Gastrocnemius medialis (tissue), 4 donors: Measurements from ENCODE around the gene C12orf42. TPM values are rescaled to one million over a fixed set of nuclear protein-coding genes. Genes with fewer than 3 reads are reported as not detected.

Experiments
- ATAC-seq, 2 donors: fragments of 150-250 bp; one replicate each; pipeline ENCODE4 v1.9.1; 2016
- DNase-seq, 2 donors: peaks; one replicate each; pipeline ENCODE4 v3.0.0-alpha.2; 2019
- H3K27ac ChIP-seq, 4 donors: fragments of 200-600 bp; sonication (generic); 1 replicate in 1 of 4; 2 replicates in 3 of 4; pipeline ENCODE4 v1.5.1; 2016 to 2018; ENCODE audit warnings: mild to moderate bottlenecking in 2 of 4, moderate library complexity in 1 of 4
- H3K27me3 ChIP-seq, 3 donors: fragments of 200-600 bp; sonication (generic) in 2 of 3; 1 replicate in 1 of 3; 2 replicates in 2 of 3; pipeline versions ENCODE4 v1.5.1 to v1.6.0; 2016 to 2019; ENCODE audit warnings: mild to moderate bottlenecking in 1 of 3, moderate library complexity in 1 of 3
- H3K36me3 ChIP-seq, 2 donors: fragments of 200-600 bp; sonication (generic) in 1 of 2; one replicate each; pipeline ENCODE4 v1.5.1; 2017 to 2018
- H3K4me1 ChIP-seq, 2 donors: fragments of 200-600 bp; sonication (generic) in 1 of 2; one replicate each; pipeline ENCODE4 v1.5.1; 2016 to 2017; ENCODE audit warnings: mild to moderate bottlenecking in 2 of 2
- H3K4me3 ChIP-seq, 4 donors: fragments of 200-600 bp; sonication (generic) in 3 of 4; 1 replicate in 1 of 4; 2 replicates in 3 of 4; pipeline ENCODE4 v1.5.1; 2016 to 2019; ENCODE audit warnings: mild to moderate bottlenecking in 2 of 4
- H3K9me3 ChIP-seq, 3 donors: fragments of 200-600 bp; sonication (generic) in 2 of 3; 1 replicate in 1 of 3; 2 replicates in 2 of 3; pipeline ENCODE4 v1.5.1; 2016 to 2019
- CTCF ChIP-seq, 5 experiments: fragments of 450-650 bp in 3 of 5; fragments of 200-600 bp in 2 of 5; sonication (generic) in 2 of 5; IDR thresholded peaks in 4 of 5; conservative IDR thresholded peaks in 1 of 5; 1 replicate in 4 of 5; 2 replicates in 1 of 5; pipeline ENCODE4 v1.5.1; 2016 to 2019; ENCODE audit warnings: antibody characterized with exemption in 5 of 5, mild to moderate bottlenecking in 3 of 5, moderate library complexity in 3 of 5
- POLR2A ChIP-seq, 2 donors: fragments of 450-650 bp; IDR thresholded peaks; one replicate each; pipeline ENCODE4 v1.6.1; 2017; ENCODE audit warnings: antibody characterized with exemption in 2 of 2, mild to moderate bottlenecking in 2 of 2, moderate library complexity in 2 of 2
- in situ Hi-C, 4 donors: fragments of 200-750 bp; cut with MboI; loops; one replicate each; pipeline versions ENCODE4 v1.15.0 to v1.8.0; 2017; ENCODE audit warnings: low sequenced_read_pairs in 4 of 4
- intact Hi-C: fragments of 100-400 bp; cut with DNase I; formaldehyde crosslinking; loops from one replicate; pipeline ENCODE4 v1.15.1; 2023; ENCODE audit warnings: low total_unique reads
- total RNA-seq, 4 donors: library from RNA; depleted of rRNA; stranded (reverse); fragments of >200 nt; gene quantifications; one replicate each; pipeline versions ENCODE4 v1.1.0 to v1.2.3, GENCODE V29; 2016

C12orf42 gene
- total RNA-seq, 4 donors from 2014 or later, result not detected

GRCh38 chr12:103423516-103423910, 72.3 kb downstream of the C12orf42 start:
- intact Hi-C loops (no loop called here), in situ Hi-C loops (no loop called here)
- TF ChIP-seq CTCF (IDR thresholded peaks at IDR 0.05 in 4 of 5, conservative IDR thresholded peaks at IDR 0.05 in 1 of 5), result no peak
- no peak for TF ChIP-seq POLR2A (IDR thresholded peaks at IDR 0.05)

GRCh38 chr12:103422746-103423515, 72.8 kb downstream of the C12orf42 start:
- Histone ChIP-seq H3K27me3 (no peaks in the 10 kb centered on the region), H3K4me3 (no peak overlapping the region), H3K9me3 (no peaks in the 10 kb centered on the region), H3K27ac (no peak overlapping the region), H3K36me3 (no peaks in the 10 kb centered on the region), H3K4me1 (no peaks in the 10 kb centered on the region)
- DNase-seq (no peak), ATAC-seq (no peak)
- in situ Hi-C loops (no loop called here), intact Hi-C loops (no loop called here)
- no peak for TF ChIP-seq POLR2A (IDR thresholded peaks at IDR 0.05)
- no peak for TF ChIP-seq CTCF (IDR thresholded peaks at IDR 0.05 in 4 of 5, conservative IDR thresholded peaks at IDR 0.05 in 1 of 5)

More at GRCh38 chr12:103423516-103423910, 72.3 kb downstream of the C12orf42 start:
- H3K27me3 ChIP-seq, result no peaks in the 10 kb centered on the region
- H3K36me3 ChIP-seq, result no peaks in the 10 kb centered on the region
- H3K27ac ChIP-seq, result no peak overlapping the region
- no peak overlapping the region for H3K4me3 ChIP-seq
- no peaks in the 10 kb centered on the region for H3K4me1 ChIP-seq
- no peak for DNase-seq
- no peak for ATAC-seq
- H3K9me3 ChIP-seq, result no peaks in the 10 kb centered on the region

- no peaks in the 10 kb centered on the region for H3K36me3 ChIP-seq
- TF ChIP-seq POLR2A (IDR thresholded peaks at IDR 0.05), result no peak
- TF ChIP-seq CTCF (IDR thresholded peaks at IDR 0.05 in 4 of 5, conservative IDR thresholded peaks at IDR 0.05 in 1 of 5), result no peak
- no peak overlapping the region for H3K4me3 ChIP-seq
- no peaks in the 10 kb centered on the region for H3K9me3 ChIP-seq
- in situ Hi-C loops (no loop called here), intact Hi-C loops (no loop called here)
- ATAC-seq (no peak), DNase-seq (no peak)
- no peaks in the 10 kb centered on the region for H3K27me3 ChIP-seq
- H3K27ac ChIP-seq, result no peak overlapping the region
- no peaks in the 10 kb centered on the region for H3K4me1 ChIP-seq
Measured at GRCh38 chr12:103422328-103422727, 73.4 kb downstream of the C12orf42 start.

- H3K36me3 ChIP-seq, result no peaks in the 10 kb centered on the region
- no peak overlapping the region for H3K4me3 ChIP-seq
- in situ Hi-C loops, result no loop called here
- no peak overlapping the region for H3K27ac ChIP-seq
- no peak for TF ChIP-seq CTCF (IDR thresholded peaks at IDR 0.05 in 4 of 5, conservative IDR thresholded peaks at IDR 0.05 in 1 of 5)
- TF ChIP-seq POLR2A (IDR thresholded peaks at IDR 0.05), result no peak
- DNase-seq, result no peak
- H3K9me3 ChIP-seq, result no peaks in the 10 kb centered on the region
- no peak for ATAC-seq
- intact Hi-C loops, result no loop called here
- no peaks in the 10 kb centered on the region for H3K27me3 ChIP-seq
- no peaks in the 10 kb centered on the region for H3K4me1 ChIP-seq
Measured at GRCh38 chr12:103421402-103421801, 74.4 kb downstream of the C12orf42 start.
